ENCODE data around the gene HSPB9. TPM values are rescaled to one million over a fixed set of nuclear protein-coding genes. Genes with fewer than 3 reads are reported as not detected.

HSPB9 gene
- total RNA-seq, 1 donor from 2014 or later: 1.1 TPM

GRCh38 chr17:42118126-42118510 is 4.5 kb upstream of the HSPB9 start:
- DNase-seq (ENCODE audit: low spot score): no peak
- no peak for ATAC-seq

DNA sequence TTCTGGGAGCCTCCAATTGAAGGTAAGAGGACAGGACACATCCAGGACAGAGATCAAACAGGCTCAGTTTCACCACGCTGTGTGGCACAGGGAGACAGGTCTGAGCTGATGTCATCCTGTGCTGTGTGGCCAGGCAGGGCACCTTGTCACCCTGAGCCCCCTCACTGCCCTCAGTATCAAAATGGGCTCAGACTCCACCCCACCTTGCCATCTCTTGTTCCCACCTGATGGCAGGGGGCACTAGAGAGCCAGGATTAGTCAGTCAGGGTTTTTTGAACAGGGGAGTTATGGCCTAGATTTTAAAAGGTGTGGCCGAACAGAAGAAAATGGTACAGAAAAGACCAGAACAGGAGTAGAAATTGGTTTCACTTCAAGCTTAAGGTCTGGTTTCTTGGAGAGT is 4.1 kb upstream of the HSPB9 start:
- ATAC-seq (no peak), DNase-seq (ENCODE audit: low spot score) (no peak)

- DNase-seq (ENCODE audit: low spot score) (no peak), ATAC-seq (no peak)
Observed at GRCh38 chr17:42119301-42119700, 3.3 kb upstream of the HSPB9 start.

- no peak for DNase-seq (ENCODE audit: low spot score)
Observed at GRCh38 chr17:42120161-42120769, 2.3 kb upstream of the HSPB9 start.

DNA sequence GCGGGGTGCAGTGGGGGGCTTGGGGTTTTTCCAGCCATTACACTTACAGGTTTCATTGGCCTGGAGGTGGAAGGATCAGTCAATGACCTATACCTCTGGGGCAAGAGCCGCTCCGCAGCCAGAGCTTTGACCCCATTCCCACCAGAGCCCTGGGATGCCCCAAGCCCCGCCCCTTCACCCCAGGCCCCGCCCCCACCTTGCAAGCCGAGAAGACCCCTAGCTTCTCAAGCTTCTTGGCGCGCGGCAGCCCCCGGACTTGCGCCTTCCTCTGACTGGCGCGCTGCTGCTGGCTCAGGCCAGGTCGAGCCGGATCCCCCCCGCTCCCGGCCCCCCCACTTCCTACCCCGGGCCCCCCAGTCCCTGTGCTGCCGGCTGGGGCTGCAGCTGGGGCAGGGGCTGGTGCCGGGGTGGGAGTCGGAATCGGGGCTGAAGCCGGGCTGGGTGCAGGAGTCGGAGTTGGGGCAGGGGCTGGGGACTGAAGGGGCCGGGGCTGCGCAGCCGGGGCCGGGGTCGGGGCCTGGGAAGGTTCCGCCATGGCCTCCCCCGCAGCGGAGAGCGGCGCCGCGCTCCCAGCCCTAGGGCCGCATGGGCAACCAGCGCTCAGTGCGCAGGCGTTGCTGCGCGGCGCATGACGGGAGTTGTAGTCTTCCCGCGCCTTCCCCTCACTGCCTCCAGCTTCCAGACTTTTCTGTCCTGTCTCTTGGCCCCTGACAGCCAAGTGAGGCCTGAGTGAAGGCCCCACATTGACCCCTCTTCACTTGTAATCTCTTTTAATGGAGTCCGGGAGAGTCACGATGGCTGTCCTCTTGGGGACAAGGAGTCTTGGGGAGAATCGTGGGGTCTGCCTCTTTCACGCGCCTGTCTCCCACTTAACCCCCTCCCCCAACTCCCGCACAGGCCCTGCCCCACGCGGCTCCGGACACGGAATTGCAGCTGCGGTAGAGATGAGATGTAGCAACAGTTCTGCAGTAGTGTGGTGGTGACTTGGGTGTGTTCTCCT is 1.5 kb upstream of the HSPB9 start, which contains the start of gene KAT2A:
Gene KAT2A (minus strand): TSS at position 598 of the 1,000 bp plus-strand sequence. CDS start 63 bp downstream, at position 535.
- DNase-seq (ENCODE audit: low spot score) (peak; percentile 88), ATAC-seq (peak; percentile 72)

More at GRCh38 chr17:42120161-42120769, 2.3 kb upstream of the HSPB9 start:
- ATAC-seq: no peak

DNA sequence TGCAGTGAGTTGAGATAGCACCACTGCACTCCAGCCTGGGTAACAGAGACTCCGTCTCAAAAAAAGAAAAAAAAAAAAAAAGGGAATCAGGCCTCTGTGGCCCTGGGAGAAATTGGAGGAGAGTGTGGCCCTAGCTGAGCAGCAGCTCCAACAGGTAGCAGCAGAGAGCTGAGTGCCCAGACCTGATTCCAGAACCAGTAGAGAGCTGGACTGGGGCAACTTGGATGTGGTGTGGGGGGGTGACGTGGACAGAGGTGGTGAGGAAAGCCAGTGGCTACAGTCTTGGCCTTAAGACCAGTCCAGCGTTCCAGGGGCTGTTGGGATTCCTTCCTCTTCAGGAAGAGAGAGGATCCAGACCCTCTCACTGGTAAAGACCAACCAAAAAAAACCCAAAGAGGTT is 1.7 kb downstream of the HSPB9 start:
- no peak for DNase-seq (ENCODE audit: low spot score)
- no peak for ATAC-seq

- no peak for ATAC-seq
- DNase-seq (ENCODE audit: low spot score): no peak
Observed at GRCh38 chr17:42125565-42125964, 3.0 kb downstream of the HSPB9 start.

GRCh38 chr17:42126836-42127235 is 4.2 kb downstream of the HSPB9 start:
- DNase-seq (ENCODE audit: low spot score): no peak
- no peak for ATAC-seq

DNA sequence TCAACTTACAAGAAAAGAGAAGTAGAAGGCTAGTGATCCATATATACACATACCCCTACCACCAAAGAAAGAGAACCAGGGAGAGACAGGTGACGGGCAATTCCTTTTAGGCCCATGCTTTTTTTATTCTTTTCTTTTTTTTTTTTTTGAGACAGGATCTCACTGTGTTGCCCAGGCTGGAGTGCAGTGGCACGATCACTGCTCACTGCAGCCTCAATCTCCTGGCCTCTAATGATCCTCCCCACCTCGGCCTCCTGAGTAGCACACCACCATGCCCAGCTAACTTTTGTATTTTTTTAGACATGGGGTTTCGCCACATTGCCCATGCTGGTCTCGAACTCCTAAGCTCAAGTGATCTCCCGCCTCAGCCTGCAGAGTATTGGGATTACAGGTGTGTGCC is 4.8 kb downstream of the HSPB9 start:
- DNase-seq (ENCODE audit: low spot score): no peak
- ATAC-seq: no peak

- DNase-seq (ENCODE audit: low spot score) (no peak), ATAC-seq (peak; percentile 67)
Observed at GRCh38 chr17:42129109-42129837, 6.7 kb downstream of the HSPB9 start.

DNA sequence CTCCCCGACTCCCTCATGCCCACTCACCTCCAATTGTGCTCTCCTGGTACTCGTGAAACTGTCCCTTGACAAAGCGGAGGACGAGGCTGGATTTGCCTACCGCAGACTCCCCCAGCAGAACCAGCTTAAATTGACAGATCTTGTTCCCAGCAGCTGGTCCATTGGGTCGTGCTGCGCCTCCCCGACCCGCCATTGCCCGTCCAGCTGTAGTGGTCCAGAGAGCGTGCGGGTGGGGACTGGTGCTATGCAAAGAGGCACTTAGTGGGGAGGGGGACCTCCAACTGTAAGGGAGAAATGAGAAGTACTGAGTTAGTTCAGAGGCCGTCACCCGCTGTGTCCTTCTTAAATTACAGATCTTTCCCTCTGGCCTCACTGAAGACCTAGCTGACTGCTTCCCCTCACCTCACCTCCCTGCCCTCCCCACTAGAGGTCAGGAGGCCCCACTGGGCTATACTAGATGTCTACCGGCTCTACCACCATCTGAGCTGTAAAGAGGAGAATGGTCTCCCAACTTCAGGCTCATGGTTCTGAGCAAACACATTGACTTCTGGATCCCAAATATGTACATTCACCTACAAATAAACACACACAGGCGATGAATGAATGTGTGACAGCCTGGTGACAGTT is 7.8 kb downstream of the HSPB9 start:
- ATAC-seq: no peak
- no peak for DNase-seq (ENCODE audit: low spot score)

GRCh38 chr17:42131232-42131631 is 8.6 kb downstream of the HSPB9 start:
- DNase-seq (ENCODE audit: low spot score) (no peak), ATAC-seq (no peak)

GRCh38 chr17:42131981-42132432 is 9.4 kb downstream of the HSPB9 start:
- no peak for ATAC-seq
- DNase-seq (ENCODE audit: low spot score): no peak

DNA sequence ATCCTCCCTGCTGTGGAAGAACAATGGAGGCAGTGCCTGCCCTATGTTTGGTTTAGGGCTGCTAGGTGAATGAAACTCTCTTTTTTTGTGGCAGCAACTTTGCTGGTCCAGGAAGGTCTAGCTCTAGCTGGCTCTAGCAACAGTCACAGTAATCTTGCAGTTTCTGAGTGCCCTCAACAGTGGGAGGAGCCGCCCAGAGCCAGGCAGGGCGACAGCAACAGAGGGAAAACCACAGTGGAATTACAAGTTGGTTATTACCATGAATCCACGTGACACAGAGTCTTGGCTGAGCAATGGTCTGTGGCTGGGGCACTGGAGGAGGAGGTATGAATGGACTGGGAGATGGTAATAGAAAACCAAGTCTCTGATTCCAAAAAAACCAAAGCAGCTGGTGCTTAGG is 10.3 kb downstream of the HSPB9 start:
- no peak for DNase-seq (ENCODE audit: low spot score)
- no peak for ATAC-seq

DNA sequence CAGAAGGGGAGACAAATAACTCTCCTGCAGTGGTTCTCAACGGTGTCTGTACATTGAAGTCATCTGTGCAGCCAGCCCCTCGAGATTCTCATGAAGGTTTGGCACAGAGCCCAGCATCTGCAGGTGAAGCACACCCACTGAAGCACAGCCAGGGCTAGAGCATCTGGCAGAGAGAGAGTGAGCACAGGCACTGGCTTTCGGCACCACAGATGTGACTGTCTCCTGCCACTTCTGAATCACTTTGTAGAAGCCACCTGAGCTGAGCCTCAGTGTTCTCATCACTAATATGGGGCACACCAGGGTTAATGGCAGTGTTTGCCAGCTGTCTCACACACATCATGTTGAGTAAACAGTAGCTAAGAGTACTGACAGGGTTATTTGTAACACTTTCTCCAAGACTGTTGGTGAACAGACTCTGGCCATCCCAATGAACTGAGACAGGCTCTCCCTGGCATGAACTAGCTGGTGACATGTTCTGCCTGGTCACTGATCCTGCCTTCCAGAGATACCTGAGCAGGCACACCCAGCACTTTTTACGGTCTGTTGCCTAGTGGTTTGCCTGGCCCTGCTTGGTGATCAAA is 10.9 kb downstream of the HSPB9 start:
- ATAC-seq (no peak), DNase-seq (ENCODE audit: low spot score) (no peak)

DNA sequence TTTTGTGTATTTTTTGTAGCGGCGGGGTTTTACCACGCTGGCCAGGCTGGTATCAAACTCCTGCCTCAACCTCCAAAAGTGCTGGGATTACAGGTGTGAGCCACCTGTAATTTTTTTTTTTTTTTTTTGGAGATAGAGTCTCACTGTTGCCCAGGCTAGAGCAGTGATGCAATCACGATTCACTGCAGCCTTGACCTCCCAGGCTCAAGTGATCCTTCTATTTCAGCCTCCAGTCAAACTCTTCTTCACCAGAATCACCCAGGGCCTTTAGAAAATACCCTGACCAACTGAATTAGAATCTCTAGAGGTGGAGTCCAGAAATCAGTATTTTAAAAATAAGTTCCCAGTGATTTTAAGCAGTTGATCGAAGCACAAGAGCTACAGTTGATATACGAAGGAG is 12.5 kb downstream of the HSPB9 start:
- no peak for ATAC-seq

GRCh38 chr17:42135664-42136653 is 13.4 kb downstream of the HSPB9 start:
- DNase-seq (ENCODE audit: low spot score): peak; percentile 89
- ATAC-seq: peak; percentile 96

More for the DNA sequence above, 12.5 kb downstream of the HSPB9 start:
- DNase-seq (ENCODE audit: low spot score): no peak

DNA sequence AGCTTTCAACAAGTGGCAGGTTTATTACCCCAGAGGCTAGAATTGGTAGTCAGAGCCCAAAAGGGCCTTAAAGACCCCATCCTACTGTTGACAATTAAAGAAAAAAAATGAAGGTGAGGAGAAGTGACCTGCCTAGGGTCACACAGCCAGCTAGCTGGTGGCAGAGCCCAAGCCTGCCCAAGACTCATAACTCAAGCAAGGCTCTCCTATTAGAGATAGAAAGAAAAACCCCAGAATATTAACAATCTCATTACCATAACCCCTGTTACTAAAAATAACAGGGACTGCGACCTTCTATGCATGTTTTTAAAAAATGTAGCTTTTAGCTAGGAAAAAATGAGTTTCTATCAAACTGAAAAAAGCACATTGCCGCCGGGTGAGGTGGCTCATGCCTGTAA is 14.0 kb downstream of the HSPB9 start:
- ATAC-seq (no peak), DNase-seq (ENCODE audit: low spot score) (no peak)

Data from left lobe of liver (tissue), 2 donors.